Activated CD8-positive, alpha-beta memory T cell treated with anti-CD3 and anti-CD28 coated beads for 36 hours (primary cell): ENCODE measurements around the gene ETHE1. TPM values are rescaled to one million over a fixed set of nuclear protein-coding genes. Genes with fewer than 3 reads are reported as not detected.

Experiments used
- CTCF ChIA-PET: fragments of 350-600 bp; sonication (Branson Sonifier 250); formaldehyde crosslinking; loops from one replicate; lab custom pipeline; 2021; ENCODE audit warnings: antibody characterized with exemption; lab: Charles Lee
- POLR2A ChIA-PET: fragments of 350-600 bp; sonication (Branson Sonifier 250); formaldehyde crosslinking; loops from one replicate; lab custom pipeline; 2021; ENCODE audit warnings: antibody characterized with exemption; lab: Charles Lee
- total RNA-seq, 2 experiments: library from RNA; stranded (reverse); gene quantifications; one replicate each; pipeline ENCODE4 v1.2.3, GENCODE V29; 2021

Gene ETHE1
- total RNA-seq, 2 experiments from 2014 or later, result 41.6 to 42.0 TPM

DNA sequence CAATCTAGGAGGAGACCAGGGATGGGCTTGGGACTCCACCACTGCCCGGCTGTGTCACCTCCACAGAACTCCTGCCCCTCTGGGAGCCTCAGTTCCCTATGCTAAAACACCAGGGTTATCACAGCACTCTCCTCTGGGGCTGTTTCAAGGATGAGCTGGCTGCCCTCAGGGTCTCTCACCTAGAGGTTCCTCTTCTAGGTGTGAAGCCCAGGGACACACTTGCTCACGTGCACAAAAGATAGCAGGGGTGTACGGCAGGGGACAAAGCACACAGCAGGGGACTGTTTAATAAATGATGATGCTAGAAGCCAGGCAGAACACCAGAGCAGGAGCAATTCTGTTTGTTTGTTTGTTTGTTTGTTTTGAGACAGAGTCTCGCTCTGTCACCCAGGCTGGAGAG is 44.8 kb downstream of the ETHE1 start:
- ChIA-PET CTCF (interaction anchor here (0.9 kb wide), 1 partner anchor 152 kb away, joined by 3 read pairs; no protein-coding TSS in a partner anchor), POLR2A (interaction anchor here (0.6 kb wide), 1 partner anchor 51 kb away, joined by 6 read pairs; the partner anchor contains the start of gene ZNF575)

DNA sequence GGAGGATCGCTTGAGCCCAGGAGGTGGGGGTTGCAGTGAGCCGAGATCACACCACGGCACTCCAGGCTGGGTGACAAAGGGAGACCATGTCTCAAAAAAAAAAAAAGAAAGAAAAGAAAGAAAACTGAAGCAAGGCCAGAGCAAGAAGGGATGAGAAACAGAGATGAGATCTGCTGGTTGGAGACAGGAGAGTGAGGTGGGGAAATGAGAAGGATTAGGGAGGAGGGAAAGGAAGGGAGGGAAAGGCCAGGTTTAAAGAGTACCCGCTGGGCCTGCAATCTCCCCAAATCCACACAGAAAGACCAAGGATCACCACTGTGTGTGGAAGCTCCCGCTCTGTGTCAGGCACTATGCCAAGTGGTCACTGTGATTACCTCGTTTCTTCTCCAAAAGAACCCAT is 45.3 kb downstream of the ETHE1 start:
- ChIA-PET POLR2A (interaction anchor here (0.6 kb wide), 1 partner anchor 51 kb away, joined by 6 read pairs; the partner anchor contains the start of gene ZNF575), CTCF (no interaction called here)

DNA sequence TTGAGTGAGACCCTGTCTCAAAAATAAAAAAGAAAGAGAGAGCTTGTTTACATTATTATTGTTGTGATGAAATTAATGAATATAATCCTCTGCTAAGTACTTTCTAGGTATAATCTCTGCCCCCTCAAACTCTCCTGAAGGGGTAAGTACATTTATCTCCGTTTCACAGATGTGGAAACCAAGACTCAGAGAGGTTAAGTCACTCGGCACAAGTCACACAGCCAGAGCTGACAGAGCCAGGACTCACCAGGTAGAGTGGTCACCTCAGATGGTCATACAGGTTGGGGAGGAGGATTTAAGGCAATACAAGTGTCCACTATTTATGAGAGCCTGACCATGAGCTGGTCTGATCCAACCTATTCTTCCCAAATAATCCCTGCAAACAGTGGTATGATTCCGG is 46.4 kb downstream of the ETHE1 start:
- ChIA-PET POLR2A (interaction anchor here (0.6 kb wide), 1 partner anchor 163 kb away, joined by 3 read pairs; no protein-coding TSS in a partner anchor), CTCF (interaction anchor here (0.7 to 1.1 kb wide), 4 partner anchors 13 to 48 kb away, joined by 3 to 4 read pairs (median 3); no protein-coding TSS in a partner anchor)

DNA sequence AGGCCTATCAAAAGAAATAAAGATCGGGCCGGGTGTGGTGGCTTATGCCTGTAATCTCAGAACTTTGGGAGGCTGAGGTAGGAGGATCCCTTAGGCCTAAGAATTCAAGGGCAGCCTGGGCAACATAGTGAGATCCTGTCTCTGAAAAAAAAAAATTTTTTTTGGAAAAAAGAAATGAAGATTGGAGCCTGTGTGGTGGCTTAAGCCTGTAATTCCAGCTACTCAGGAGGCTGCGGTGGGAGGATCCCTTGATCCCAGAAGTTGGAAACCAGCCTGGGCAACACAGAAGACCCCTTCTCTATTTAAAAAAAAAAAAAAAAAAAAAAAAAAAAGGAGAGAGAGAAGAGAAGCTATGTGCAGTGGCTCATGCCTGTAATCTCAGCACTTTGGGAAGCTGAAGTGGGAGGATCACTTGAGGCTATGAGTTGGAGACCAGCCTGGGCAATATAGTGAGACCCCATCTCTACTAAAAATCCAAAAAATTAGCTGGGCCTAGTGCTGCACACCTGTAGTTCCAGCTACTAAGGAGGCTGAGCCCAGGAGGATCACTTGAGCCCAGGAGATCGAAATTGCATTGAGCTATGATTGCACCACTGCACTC is 46.9 kb downstream of the ETHE1 start:
- ChIA-PET CTCF (interaction anchor here (0.7 to 1.1 kb wide), 3 partner anchors 13 to 48 kb away, joined by 3 to 4 read pairs (median 3); no protein-coding TSS in a partner anchor), POLR2A (interaction anchor here (0.6 to 1.0 kb wide), 2 partner anchors 17 to 163 kb away, joined by 3 to 6 read pairs; no protein-coding TSS in a partner anchor)

DNA sequence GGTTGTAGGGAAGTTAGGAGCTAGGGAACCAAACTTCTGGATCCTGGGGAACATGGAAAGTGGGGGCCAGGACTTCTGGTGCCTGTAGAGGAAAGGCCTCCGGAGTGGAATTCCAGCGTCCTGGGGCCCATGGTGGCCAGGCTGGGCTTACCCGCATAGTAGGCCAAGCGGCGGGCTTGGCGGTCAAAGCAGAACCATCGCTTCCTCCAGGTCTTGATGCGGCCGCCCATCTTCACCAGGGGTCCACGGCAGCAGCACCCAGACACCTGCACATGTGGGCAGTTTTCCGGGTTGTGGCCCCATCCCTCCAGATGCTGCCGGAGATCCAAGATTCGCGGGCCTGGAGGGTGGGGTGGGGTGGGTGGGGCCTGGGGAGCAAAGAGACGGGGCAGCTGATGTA is 47.8 kb downstream of the ETHE1 start:
- CTCF ChIA-PET, result no interaction called here
- POLR2A ChIA-PET, result interaction anchor here (1.0 kb wide), 1 partner anchor 16 kb away, joined by 6 read pairs; no protein-coding TSS in a partner anchor

DNA sequence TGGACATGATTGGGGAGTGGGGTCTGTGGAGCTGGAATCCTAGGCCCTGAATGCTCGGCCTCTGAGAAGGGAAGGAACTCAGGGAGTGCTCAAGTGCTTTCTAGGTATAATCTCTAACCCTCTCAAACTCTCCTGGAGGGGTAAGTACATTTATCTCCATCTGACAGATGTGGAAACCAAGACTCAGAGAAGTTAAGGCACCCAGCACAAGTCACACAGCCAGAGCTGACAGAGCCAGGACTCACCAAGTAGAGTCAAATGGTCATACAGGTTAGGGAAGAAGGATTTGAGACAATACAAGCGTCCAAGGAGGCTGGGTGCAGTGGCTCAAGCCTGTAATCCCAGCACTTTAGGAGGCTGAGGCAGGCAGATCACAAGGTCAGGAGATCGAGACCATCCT is 48.7 kb downstream of the ETHE1 start:
- ChIA-PET POLR2A (no interaction called here), CTCF (interaction anchor here (0.8 kb wide), 1 partner anchor 307 kb away, joined by 3 read pairs; no protein-coding TSS in a partner anchor)

DNA sequence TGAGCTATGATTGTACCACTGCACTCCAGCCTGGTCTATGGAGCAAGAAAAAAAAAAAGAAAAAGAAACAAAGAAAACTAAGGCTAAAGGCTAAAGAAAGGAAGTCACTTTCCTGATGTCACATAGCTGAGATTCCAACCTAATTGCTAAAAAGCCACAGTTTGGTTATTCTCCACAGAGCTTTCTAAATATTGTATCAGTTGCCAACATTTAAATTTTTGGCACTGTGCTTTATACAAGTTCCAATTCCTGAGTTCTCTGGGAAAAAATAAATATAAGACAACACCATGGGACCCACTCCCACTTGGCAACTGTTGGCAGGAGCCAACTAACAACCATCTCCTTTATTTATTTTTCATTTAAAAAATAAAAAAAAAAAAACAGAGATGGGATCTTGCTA is 50.4 kb downstream of the ETHE1 start:
- ChIA-PET CTCF (no interaction called here), POLR2A (interaction anchor here (0.6 kb wide), 1 partner anchor 27 kb away, joined by 3 read pairs; no protein-coding TSS in a partner anchor)

DNA sequence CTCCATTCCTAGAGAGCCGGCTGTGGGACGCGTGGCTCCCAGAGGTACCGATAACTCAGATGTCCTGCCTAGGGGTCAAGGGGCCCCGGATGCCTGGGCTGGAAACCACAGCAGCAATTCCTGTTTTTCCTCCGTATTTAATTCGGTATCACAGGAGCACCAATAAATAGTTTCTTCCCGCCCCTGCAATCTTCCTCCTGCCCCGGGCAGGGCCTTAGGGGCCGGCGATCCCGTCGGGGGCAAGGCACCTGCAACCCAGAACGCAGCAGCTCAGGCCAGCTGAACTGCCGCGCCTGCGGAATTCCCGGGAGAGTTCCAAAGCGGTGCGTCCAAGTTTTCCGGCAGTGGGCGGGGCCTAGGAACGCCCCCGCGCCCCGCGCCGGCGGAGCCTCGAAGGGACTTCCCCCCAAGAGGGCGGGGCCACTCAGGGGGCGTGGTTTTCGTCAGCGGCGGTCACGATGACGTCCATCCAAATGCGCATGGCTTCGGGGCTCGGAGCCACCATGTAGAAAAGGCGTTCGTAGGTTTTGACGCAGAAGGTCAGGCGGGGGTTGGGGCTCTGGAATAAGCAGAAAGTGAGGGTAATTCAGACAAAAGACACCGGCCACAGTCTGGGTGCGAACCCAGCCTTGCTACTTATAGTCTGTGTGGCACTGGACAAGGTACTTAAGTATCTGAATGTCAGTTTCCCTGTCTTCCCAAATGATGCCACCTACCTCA is 51.9 kb downstream of the ETHE1 start:
- CTCF ChIA-PET, result no interaction called here

DNA sequence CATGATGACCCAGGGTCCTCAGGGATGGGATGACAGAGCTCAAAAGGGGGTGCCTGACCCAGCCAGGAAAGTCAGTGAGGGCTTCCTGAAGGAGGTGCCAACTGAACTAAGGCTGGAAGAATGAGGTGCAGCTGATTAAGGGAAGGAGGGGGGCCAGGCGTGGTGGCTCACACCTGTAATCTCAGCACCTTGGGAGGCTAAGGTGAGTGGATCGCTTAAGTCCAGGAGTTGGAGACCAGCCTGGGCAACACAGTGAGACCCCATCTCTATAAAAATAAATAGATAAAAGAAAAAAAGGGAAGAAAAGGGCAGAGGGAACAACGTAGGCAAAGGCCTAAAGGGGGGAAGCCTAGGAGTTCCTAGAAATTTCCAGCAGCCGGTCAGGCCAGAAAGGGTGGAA is 52.5 kb downstream of the ETHE1 start:
- ChIA-PET CTCF (interaction anchor here (1.3 kb wide), 1 partner anchor 45 kb away, joined by 3 read pairs; no protein-coding TSS in a partner anchor), POLR2A (interaction anchor here (1.0 kb wide), 1 partner anchor 11 kb away, joined by 3 read pairs; no protein-coding TSS in a partner anchor)

More for the DNA sequence above, 51.9 kb downstream of the ETHE1 start:
- POLR2A ChIA-PET, result no interaction called here

DNA sequence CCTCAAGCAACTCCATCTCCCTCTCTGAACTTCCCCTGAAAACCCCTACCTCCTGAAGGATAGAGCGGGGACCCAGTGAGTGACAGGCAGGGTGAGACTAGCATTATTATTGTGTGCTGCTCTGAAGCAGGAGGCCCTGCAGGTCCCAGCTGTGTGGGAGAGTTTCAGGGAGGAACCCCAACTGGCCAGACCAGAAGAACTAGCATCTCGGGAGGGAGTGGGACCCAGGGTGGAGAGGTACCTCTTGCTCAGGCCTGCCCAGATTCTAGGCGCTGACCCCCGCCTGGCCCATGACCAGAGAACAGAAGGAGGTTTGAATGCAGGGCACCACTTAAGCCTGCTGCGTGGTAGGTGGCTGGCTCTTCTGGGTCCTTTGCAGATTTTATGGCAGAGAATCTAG is 55.9 kb downstream of the ETHE1 start:
- ChIA-PET CTCF (interaction anchor here (0.6 kb wide), 1 partner anchor 254 kb away, joined by 3 read pairs; no protein-coding TSS in a partner anchor), POLR2A (no interaction called here)

DNA sequence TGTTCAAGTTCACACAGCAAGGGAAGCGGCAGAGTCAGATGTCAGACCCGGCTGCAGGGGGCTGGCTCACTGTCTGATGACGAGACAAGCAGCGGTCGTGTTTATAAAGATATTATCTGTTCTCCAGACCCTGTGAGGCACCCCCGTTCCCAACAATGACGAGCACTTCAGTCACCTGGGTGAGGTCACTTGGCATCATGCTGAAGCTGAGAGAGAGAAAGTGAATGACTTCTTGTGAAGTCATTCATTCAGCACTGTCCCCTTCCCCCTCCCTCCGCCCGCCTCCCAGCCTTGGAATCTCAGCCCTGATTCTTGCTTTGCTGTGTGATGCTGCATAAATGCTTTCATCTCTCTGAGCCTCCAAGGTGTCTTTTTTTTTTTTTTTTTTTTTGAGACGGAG is 56.7 kb downstream of the ETHE1 start:
- CTCF ChIA-PET, result interaction anchor here (1.3 kb wide), 1 partner anchor 34 kb away, joined by 3 read pairs; the partner anchor contains the start of gene PHLDB3
- POLR2A ChIA-PET, result no interaction called here

DNA sequence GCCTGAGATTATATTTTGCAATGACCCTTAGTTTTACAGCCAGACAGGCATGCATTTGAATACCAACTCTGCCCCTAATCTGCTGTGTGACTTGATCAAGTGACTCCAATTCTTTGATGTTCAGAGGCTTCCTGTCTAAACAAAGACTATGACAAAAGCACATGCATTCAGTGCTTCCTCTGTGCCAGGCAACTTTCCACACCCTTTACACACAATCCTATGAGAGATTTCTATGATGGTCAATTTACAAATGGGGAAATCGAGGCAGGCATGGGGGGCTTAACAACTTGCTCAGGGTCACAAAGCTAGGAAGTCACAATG is 57.9 kb downstream of the ETHE1 start:
- CTCF ChIA-PET, result interaction anchor here (1.3 kb wide), 1 partner anchor 35 kb away, joined by 3 read pairs; the partner anchor contains the start of gene PHLDB3
- POLR2A ChIA-PET, result no interaction called here

DNA sequence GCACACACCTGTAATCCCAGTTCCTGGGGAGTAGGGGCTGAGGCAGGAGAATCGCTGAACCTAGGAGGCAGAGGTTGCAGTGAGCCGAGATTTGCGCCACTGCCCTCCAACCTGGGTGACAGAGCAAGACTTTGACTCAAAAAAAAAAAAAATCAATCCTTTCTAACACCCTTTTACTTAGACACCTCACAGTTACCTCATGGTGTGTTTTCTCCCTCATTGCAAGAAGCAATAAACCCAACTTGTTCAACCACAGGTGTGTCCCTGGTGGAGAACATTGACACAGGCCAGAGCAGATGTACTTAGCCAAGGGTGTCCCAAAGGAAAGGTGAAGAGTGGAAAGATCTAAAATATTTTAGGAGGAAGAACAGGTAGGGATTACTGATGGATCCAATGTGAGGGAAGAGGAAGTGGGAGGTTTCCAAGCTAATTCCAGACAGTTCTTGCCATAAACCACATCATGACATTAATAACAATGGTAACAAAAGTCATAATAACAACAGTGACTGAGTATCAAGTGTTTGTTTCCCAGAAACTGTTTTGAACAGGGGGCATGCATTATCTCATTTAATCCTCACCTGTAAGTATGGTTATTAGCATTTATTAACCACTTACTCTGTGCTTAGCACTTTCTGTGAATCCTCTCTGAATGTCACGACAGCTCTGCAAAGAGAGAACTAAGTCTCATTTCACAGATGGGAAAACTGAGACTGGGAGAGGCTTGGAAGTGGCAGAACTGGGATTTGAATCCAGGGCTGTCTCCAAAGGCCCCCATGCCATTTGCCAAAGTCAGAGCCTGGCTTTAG is 58.4 kb downstream of the ETHE1 start:
- ChIA-PET POLR2A (no interaction called here), CTCF (interaction anchor here (0.7 kb wide), 1 partner anchor 86 kb away, joined by 3 read pairs; no protein-coding TSS in a partner anchor)

DNA sequence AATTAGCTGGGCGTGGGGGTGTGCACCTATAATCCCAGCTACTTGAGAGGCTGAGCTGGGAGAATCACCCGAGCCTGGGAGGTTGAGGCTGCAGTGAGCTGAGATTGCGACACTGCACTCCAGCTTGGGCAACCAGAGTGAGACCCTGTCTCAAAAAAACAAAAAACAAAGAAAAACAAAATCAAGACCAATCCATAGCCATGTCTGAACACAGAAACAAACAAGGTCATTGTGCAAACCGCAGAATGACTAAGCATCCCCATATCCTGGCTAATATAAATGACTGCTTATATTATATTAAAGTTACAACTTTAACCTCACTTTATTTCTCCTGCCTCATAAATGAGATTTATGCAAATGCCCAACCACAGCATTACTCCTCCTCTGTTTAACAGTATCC is 59.3 kb downstream of the ETHE1 start:
- CTCF ChIA-PET, result interaction anchor here (0.5 kb wide), 1 partner anchor 50 kb away, joined by 3 read pairs; no protein-coding TSS in a partner anchor
- POLR2A ChIA-PET, result no interaction called here

DNA sequence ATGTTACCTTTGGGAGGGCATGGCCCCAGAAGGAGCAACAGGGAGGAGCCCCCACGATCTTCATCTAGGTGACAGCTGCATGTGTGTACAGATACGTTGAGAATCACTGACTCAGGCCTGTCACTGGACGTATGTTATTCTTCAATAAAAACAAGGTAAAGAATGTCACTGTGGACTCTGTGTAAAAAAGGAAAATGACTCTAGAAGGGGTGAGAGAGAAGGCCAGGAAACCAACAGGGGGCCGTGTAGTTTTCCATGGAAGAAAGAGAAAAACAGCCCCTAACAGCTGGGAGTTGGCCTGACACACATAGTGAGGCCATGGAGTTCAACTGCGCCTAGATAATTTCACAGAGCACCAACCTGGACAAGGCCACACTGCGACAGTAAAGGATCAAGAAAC is 59.7 kb downstream of the ETHE1 start:
- ChIA-PET CTCF (interaction anchor here (0.5 kb wide), 1 partner anchor 50 kb away, joined by 3 read pairs; no protein-coding TSS in a partner anchor), POLR2A (no interaction called here)

DNA sequence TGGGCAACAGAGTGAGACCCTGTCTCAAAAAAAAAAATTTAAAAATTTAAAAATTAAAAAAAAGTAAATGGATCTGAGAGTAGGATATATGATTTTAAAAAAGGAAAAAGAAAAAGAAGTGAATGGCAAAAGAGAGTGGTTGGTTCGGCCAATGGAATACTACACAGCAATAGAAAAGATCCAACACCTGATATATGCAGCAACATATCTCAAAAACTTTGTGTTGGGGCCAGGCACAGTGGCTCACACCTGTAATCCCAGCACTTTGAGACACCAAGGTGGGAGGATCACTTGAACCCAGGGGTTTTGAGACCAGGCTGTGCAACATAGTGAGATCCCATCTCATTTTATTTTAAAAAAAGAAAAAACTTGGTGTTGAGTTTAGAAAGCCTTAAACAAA is 60.2 kb downstream of the ETHE1 start:
- ChIA-PET CTCF (interaction anchor here (2.2 kb wide), 1 partner anchor 20 kb away, joined by 11 read pairs; no protein-coding TSS in a partner anchor), POLR2A (no interaction called here)

DNA sequence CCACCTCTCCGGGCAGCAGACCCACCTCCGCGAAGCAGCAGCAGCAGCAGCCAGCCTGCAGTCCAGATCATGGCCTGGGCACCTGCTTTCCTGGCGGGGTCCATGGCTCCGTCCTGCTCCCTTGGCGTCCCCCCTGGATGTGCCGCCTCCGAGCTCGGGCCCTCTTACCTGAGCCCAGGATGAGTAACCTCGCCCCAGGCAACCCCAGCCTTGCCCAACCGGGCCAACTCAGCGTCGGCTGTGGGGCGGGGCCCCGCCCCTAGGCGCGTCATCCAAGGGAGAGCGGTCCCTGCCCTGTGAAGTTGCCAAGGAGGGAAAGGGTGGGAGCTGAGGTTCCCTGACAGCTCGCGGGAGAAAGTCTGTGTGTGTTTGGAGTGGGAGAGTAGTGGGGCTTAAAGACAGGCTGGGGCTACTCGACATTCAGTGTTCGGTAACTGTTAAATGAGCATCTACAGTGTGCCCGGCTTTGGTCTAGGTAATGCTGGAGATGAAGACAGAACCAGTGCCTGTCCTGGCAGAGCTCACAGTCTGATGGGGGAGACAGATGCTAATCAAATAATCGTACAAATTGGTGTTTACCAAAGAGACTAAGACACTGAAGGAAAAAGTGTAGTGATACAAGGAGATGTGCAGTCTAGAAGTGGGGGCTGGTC is 61.4 kb downstream of the ETHE1 start, which contains the start of gene LYPD3:
TSS of gene LYPD3 (minus strand) at position 141 of the 653 bp plus-strand sequence. CDS start at position 104, 37 bp downstream.
- POLR2A ChIA-PET, result no interaction called here
- CTCF ChIA-PET, result interaction anchor here (1.3 to 2.2 kb wide), 2 partner anchors 19 to 54 kb away, joined by 5 to 11 read pairs; no protein-coding TSS in a partner anchor
